Hematopoietic multipotent progenitor cell (in vitro differentiated cells): ENCODE results near the gene SLC31A2. TPM values are rescaled to one million over a fixed set of nuclear protein-coding genes. Genes with fewer than 3 reads are reported as not detected.
"Not testable (repeated sequence)": the region's sequence is repeated elsewhere in the genome, so short reads cannot be mapped to it uniquely, and the experiment has no call there.

Source experiments
- DNase-seq, 3 donors: peaks; one replicate each; pipeline ENCODE4 v3.0.0-alpha.2; 2011 to 2015; ENCODE audit warnings: low read depth in 2 of 3, low spot score in 2 of 3
- total RNA-seq: library from RNA; depleted of rRNA; stranded (reverse); fragments of >200 nt; gene quantifications from one replicate; pipeline ENCODE4 v1.2.3, GENCODE V29; 2012

SLC31A2 gene, protein sequence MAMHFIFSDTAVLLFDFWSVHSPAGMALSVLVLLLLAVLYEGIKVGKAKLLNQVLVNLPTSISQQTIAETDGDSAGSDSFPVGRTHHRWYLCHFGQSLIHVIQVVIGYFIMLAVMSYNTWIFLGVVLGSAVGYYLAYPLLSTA
- total RNA-seq = 15.1 TPM

- peak; percentile 64 to 91 (median 90) for DNase-seq
Measured at GRCh38 chr9:113150670-113151611, at the start of gene SLC31A2. Gene SLC31A2, plus strand, starts transcription at chr9:113151007. Its CDS starts 68 bp downstream, at chr9:113151075.

- not testable (repeated sequence) for DNase-seq
Measured at GRCh38 chr9:113105345-113105744, 45.5 kb upstream of the SLC31A2 start.

GRCh38 chr9:113111065-113111951 lies 39.5 kb upstream of the SLC31A2 start:
- peak in 2 of 3 donors; percentile 5 to 10 for DNase-seq

GRCh38 chr9:113112706-113113510 lies 37.9 kb upstream of the SLC31A2 start:
- peak in 2 of 3 donors; percentile 4 to 22 for DNase-seq

DNA sequence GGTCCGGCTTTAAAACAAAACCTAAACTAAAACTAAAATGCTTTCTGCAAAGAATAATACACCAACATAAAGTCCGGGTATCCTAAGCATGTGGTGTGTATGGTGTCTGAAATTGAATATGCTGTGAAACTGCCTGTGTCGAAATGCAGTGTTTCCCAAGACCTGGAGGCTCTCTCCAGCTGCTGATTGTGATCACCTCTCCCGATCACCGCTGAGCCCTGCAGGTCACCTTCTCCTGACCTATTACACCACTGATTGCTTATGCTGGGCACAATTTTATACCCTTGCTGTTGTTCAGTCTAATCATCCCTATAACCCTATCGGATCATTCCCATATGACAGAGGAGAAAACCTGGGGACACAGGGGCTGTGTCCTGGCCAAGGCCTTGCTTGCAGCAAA lies 32.0 kb upstream of the SLC31A2 start:
- not testable (repeated sequence) for DNase-seq

DNA sequence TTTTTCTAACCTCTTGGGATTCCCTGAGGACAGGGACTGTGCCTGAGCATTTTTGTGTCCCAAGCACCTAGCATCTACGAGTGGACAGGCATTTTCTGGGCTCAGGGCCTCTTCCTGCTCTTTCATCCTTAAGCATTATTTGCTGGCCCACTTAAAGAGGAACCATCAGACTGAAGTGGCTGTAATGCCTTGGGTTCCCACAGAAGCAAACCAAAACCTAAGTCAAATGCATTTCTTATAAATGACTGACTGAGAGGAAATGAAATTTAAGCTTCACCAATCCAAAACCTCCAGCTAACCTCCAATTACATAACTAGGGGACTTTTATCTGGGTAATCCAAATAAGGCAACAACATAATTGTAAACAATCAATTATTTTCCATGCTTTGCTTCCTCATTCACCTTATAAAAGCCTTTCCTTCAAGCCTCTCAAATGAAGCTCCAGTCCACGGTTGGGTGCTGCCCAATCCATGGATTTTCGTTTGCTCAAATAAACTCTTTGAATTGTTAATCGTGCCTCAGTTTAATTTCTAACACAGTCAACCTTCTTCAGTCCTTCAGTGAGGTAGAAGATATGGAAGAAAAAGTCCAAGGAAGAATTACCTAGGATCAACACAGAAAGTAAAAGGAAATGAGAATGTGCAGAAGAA lies 25.3 kb upstream of the SLC31A2 start:
- DNase-seq = no peak

DNA sequence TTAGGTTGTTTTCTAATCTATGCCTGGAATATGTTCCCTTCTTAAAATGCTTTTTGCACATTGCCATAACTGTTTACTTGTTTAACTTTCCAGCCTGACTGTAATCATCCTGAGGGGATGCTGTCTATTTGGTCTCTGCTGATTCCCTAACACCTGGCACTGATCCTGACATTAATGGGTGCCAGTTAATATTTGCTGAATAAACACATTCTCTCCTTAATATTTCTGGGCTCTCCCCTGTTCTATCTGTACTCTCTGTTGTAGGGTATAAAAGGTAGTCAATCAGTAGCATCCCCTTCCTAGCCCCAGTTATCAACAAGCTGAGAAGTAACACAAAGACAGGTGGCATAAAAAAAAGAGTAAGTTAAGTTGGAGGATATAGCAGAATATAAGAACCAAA lies 21.3 kb upstream of the SLC31A2 start:
- no peak for DNase-seq

DNA sequence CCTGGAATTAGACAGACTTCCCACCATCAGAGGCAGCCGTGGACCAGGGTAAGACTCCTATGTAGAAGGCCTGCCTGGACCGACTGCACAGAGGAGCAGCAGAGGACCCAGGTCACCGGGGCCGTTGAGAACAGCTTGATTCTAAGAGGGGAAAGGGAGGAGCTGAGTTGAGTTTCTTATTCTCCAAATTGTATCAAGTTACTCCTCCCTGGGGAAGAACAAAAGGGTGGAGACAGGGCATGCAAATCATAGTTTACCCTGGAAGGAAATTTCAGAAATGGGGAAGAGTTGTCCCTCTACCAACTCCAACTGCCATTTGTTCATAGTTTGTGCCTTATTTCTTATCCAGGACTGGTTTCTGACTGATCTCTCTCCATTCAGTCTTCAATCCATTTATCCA lies 20.9 kb upstream of the SLC31A2 start:
- no peak for DNase-seq

- DNase-seq = peak in 1 of 3 donors; percentile 61
Measured at GRCh38 chr9:113131689-113132151, 19.1 kb upstream of the SLC31A2 start.

DNA sequence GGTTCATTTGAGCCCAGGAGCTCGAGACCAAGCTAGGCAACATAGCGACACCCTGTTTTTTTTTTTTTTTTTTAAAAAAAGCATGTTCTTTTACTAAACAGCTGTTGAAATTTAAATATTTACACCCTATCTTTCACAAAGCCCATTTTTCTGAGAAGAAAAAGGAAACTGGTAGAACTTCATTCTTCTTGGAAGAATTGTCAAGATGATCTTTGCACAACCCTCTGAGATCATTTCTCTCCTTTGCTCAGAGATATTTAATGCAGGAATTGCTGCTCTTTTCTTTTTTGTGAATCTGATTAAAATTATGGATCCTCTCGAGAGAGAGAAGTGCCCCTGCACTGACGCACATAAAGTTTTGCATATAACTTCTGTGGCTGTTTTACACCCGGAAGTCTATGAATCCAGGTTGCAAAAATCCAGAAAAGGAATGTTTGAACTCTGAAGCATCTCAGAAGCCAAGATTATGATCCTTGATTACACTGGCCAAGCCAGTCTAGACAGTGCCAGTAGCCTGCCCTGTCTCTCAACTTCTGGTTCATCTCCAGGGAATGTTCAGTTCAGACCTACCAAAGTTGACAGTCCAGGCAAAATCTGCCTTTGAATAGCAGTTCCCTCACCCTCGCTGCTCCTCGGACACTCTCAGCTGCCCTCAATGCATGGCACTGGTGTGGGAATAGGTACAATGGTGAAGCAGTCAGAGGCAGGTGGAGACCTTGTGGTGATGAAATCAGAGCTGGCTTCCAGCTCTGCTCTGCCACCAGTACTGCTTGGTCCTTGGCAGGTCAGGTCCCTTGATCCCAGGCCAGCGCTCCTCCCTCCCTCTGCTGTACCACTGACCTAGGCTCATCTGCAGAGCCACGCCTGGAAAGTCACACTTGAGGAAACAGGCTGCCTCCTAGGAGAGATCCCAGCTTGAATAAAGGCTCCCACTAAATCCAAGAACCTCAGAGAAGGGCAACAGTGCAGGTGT lies 13.3 kb upstream of the SLC31A2 start:
- DNase-seq = no peak

DNA sequence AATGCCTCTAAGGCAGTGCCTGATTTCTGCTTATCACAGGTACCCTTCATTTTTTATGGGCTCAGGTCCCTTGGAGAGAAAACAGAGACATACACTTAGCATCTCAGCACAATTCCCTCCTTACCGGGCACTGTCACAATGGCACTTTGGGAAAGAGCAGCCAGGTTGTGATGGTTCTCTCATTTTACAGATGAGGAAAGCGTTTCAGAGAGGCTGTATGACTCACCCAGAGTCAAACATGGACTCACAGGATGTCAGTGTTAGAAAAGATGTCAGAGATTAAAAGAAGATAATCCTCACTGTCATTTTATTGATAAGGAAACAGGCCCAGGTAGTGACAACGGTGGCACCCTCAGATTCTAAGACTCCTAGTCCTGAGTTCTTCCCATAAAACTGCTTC lies 12.0 kb upstream of the SLC31A2 start:
- DNase-seq = no peak

- no peak for DNase-seq
Measured at GRCh38 chr9:113139225-113139829, 11.5 kb upstream of the SLC31A2 start.

DNA sequence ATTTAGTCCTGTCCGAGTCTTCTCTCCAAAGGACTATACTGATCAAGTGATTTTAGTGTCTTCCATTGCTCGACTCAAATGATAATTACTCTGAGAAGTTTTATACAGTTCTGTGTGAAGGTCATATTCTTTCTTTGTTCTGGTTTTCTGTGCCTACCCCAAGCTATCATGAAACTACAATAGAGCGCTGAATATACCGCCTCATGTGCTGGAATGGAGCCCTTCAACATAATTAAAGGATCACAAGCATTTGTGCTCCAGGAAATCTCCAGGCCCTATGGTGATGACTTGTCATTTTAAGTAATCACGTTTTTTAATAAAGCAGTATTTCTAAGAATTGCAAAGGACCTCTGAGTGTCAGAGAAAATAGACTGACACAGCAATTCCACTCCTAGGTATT lies 10.9 kb upstream of the SLC31A2 start:
- DNase-seq = no peak

GRCh38 chr9:113140896-113141295 lies 9.9 kb upstream of the SLC31A2 start:
- not testable (repeated sequence) for DNase-seq

- no peak for DNase-seq
Measured at GRCh38 chr9:113143432-113144227, 7.2 kb upstream of the SLC31A2 start.

GRCh38 chr9:113148372-113148705 lies 2.5 kb upstream of the SLC31A2 start:
- no peak for DNase-seq

- no peak for DNase-seq
Measured at GRCh38 chr9:113148781-113149510, 1.9 kb upstream of the SLC31A2 start.
